Measurements from ENCODE around the gene LATS1. TPM values are rescaled to one million over a fixed set of nuclear protein-coding genes. Genes with fewer than 3 reads are reported as not detected.

The LATS1 gene
- total RNA-seq, 1 donor from 2014 or later, result 34.0 TPM

GRCh38 chr6:149634315-149634714, 83.6 kb downstream of the LATS1 start:
- DNase-seq (ENCODE audit: low spot score), result no peak
- H3K4me1 Mint-ChIP-seq (ENCODE audit: low read depth), result peaks cover 2% of the 10 kb centered on the region
- no peak overlapping the region for H3K27ac Mint-ChIP-seq
- no peak overlapping the region for H3K4me3 Mint-ChIP-seq
- H3K9me3 Mint-ChIP-seq, result no peaks in the 10 kb centered on the region
- H3K36me3 Mint-ChIP-seq (ENCODE audit: low read depth), result peaks cover 18% of the 10 kb centered on the region
- no peaks in the 10 kb centered on the region for H3K27me3 Mint-ChIP-seq (ENCODE audit: insufficient read depth)
- intact Hi-C loops (cut with micrococcal nuclease), result no loop called here

- Mint-ChIP-seq H3K27me3 (ENCODE audit: insufficient read depth) (no peaks in the 10 kb centered on the region), H3K36me3 (ENCODE audit: low read depth) (peaks cover 23% of the 10 kb centered on the region), H3K4me3 (peak overlapping the region; percentile 5), H3K9me3 (no peaks in the 10 kb centered on the region), H3K4me1 (ENCODE audit: low read depth) (peaks cover 6% of the 10 kb centered on the region), H3K27ac (peak overlapping the region; percentile 9)
- intact Hi-C loops (cut with micrococcal nuclease), result no loop called here
- DNase-seq (ENCODE audit: low spot score), result no peak
Measured at GRCh38 chr6:149628875-149629510, 88.9 kb downstream of the LATS1 start.

- intact Hi-C loops (cut with micrococcal nuclease), result no loop called here
- DNase-seq (ENCODE audit: low spot score), result no peak
- Mint-ChIP-seq H3K9me3 (no peaks in the 10 kb centered on the region), H3K36me3 (ENCODE audit: low read depth) (peaks cover 27% of the 10 kb centered on the region), H3K4me3 (no peak overlapping the region), H3K4me1 (ENCODE audit: low read depth) (peaks cover 6% of the 10 kb centered on the region), H3K27ac (no peak overlapping the region), H3K27me3 (ENCODE audit: insufficient read depth) (no peaks in the 10 kb centered on the region)
Measured at GRCh38 chr6:149627672-149628071, 90.2 kb downstream of the LATS1 start.

GRCh38 chr6:149615805-149616204, 102.1 kb downstream of the LATS1 start:
- Mint-ChIP-seq H3K4me3 (no peak overlapping the region), H3K9me3 (peaks cover 4% of the 10 kb centered on the region), H3K36me3 (ENCODE audit: low read depth) (peaks cover 23% of the 10 kb centered on the region), H3K27ac (no peak overlapping the region), H3K27me3 (ENCODE audit: insufficient read depth) (no peaks in the 10 kb centered on the region), H3K4me1 (ENCODE audit: low read depth) (no peaks in the 10 kb centered on the region)
- intact Hi-C loops (cut with micrococcal nuclease), result no loop called here
- DNase-seq (ENCODE audit: low spot score), result no peak

GRCh38 chr6:149614337-149614736, 103.6 kb downstream of the LATS1 start:
- intact Hi-C loops (cut with micrococcal nuclease), result no loop called here
- no peak for DNase-seq (ENCODE audit: low spot score)
- peaks cover 4% of the 10 kb centered on the region for H3K9me3 Mint-ChIP-seq
- peaks cover 16% of the 10 kb centered on the region for H3K36me3 Mint-ChIP-seq (ENCODE audit: low read depth)
- H3K27ac Mint-ChIP-seq, result no peak overlapping the region
- no peak overlapping the region for H3K4me3 Mint-ChIP-seq
- H3K27me3 Mint-ChIP-seq (ENCODE audit: insufficient read depth), result no peaks in the 10 kb centered on the region
- no peaks in the 10 kb centered on the region for H3K4me1 Mint-ChIP-seq (ENCODE audit: low read depth)

GRCh38 chr6:149608381-149608982, 109.4 kb downstream of the LATS1 start:
- Mint-ChIP-seq H3K36me3 (ENCODE audit: low read depth) (peaks cover 16% of the 10 kb centered on the region), H3K27ac (peak overlapping the region; percentile 57), H3K9me3 (peaks cover 4% of the 10 kb centered on the region), H3K4me3 (peak overlapping the region; percentile 27), H3K27me3 (ENCODE audit: insufficient read depth) (no peaks in the 10 kb centered on the region), H3K4me1 (ENCODE audit: low read depth) (peaks cover 12% of the 10 kb centered on the region)
- DNase-seq (ENCODE audit: low spot score), result no peak
- intact Hi-C loops (cut with micrococcal nuclease), result no loop called here

Other genes with a start within 250 kb of the LATS1 start
- gene ZC3H12D, start 233.1 kb downstream of the LATS1 start, total RNA-seq, result 94.7 and 96.7 TPM in 2 replicates
- 25.0 and 26.1 TPM in 2 replicates for gene PPIL4, start 172.1 kb downstream of the LATS1 start, total RNA-seq
- gene GINM1, start 151.7 kb downstream of the LATS1 start, total RNA-seq, result 15.4 and 18.6 TPM in 2 replicates
- gene KATNA1, start 69.4 kb downstream of the LATS1 start, total RNA-seq, result 20.8 and 22.1 TPM in 2 replicates
- gene NUP43, start 28.4 kb upstream of the LATS1 start, total RNA-seq, result 81.3 and 90.5 TPM in 2 replicates
- gene PCMT1, start 31.6 kb upstream of the LATS1 start, total RNA-seq, result 88.8 and 92.3 TPM in 2 replicates
- gene LRP11, start 146.3 kb upstream of the LATS1 start, total RNA-seq, result 3.5 and 5.1 TPM in 2 replicates
- not detected in 2 replicates for gene RAET1E, start 180.0 kb upstream of the LATS1 start, total RNA-seq
- 0.18 TPM in 1 of 2 replicates, not detected in the other for gene RAET1G, start 205.0 kb upstream of the LATS1 start, total RNA-seq
- gene ULBP2, start 223.9 kb upstream of the LATS1 start, total RNA-seq, result 0.32 and 0.65 TPM in 2 replicates
- gene ULBP1, start 245.8 kb upstream of the LATS1 start, total RNA-seq, result 0.91 and 0.99 TPM in 2 replicates

Data from activated T-helper 1 cell treated with anti-CD3 and anti-CD28 coated beads, Interleukin-12 subunit alpha, Interleukin-12 subunit beta, Interleukin-2, Interleukin-4 antibody, amounts not matched to agents 30 ng/mL and 10 ng/mL and 1 ng/mL, durations not matched to agents 14 hours and 24 hours and 36 hours (primary cell).